GM12892 (cell line): Measurements from ENCODE around the gene MYO5B.

Source experiments
- POLR2A ChIP-seq: IDR thresholded peaks from 2 replicates; pipeline ENCODE4 v1.6.1; 2011; ENCODE audit warnings: low read depth, low read length, control low read depth
- POLR2AphosphoS5 ChIP-seq: IDR thresholded peaks from 2 replicates; pipeline ENCODE4 v1.6.1; 2011; ENCODE audit warnings: low read depth, low read length, control low read depth
- TAF1 ChIP-seq: IDR thresholded peaks from 2 replicates; pipeline ENCODE4 v1.6.1; 2011; ENCODE audit warnings: low read depth, mild to moderate bottlenecking, control low read depth, low read length, borderline replicate concordance

DNA sequence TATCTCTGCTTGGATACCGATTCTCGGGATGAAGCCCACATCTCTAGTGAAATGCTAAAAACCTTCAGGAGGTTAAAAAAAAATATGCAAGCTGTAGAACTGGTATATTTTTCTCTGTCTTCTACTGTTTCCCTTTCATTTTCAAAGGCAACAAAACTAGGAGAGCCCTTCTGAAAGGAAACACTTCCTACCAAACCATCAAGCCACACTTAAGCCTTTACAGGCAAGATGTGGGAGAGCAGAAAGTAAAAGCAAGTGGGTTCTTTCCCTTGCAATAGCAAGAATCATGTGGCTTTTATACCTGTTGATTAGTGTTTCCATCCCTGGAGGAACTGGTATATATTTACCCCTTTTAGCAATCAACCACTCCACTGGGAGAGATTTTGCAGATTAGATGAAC lies 233.7 kb downstream of the MYO5B start:
- no peak for TF ChIP-seq POLR2AphosphoS5
- no peak for TF ChIP-seq POLR2A
- TF ChIP-seq TAF1 = no peak
